ENCODE results near the gene UBQLN1. TPM values are rescaled to one million over a fixed set of nuclear protein-coding genes. Genes with fewer than 3 reads are reported as not detected.

The UBQLN1 gene
- total RNA-seq, 1 experiment from 2014 or later, result 111 TPM

DNA sequence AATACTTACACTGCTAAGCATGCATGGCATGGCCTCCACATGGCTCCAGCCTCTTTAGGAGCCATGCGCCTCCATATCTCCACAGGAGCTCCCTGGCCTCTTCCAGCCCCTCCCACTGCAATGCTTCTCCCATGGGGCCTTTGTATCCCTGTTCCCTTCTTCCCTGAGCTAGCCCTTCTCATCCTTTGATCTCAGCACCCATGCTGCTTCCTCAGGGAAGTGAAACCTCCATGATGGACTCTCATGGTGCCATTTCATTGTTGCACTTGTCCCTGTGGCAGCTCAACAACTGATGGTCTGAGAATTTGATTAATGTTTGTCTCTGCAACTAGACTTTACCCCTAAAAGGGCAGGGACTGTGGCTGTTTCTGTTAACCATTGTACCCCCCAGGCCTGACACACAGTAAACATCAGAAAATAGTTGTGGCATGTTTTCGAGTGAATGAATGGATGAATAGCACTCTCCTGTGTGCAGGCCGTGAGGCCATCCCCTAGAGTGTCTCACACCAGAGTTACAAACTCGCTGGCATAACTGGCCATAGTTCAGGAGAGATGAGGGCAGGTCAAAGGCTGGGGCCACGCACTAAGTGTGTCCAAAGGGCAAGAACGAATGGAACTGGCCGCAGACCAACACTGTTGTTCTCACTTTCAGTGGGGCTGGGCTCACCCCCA, 78.2 kb downstream of the UBQLN1 start:
- no CpG with 5 or more reads among the region's 7 CpGs for WGBS (ENCODE audit: extremely low coverage, insufficient read length, low lambda C conversion rate)
- H2AK5ac ChIP-seq (ENCODE audit: insufficient read length, low read length), result no peak overlapping the region

More for the DNA sequence above, 78.2 kb downstream of the UBQLN1 start:
- Histone ChIP-seq H4K5ac (ENCODE audit: insufficient read length, low read depth, low read length) (no peak overlapping the region), H2BK15ac (ENCODE audit: low read depth, low read length) (no peak overlapping the region), H3T11ph (ENCODE audit: low read length) (no peak overlapping the region), H2BK120ac (ENCODE audit: low read depth, low read length, poor library complexity, severe bottlenecking) (no peak overlapping the region), H3K56ac (ENCODE audit: insufficient read length, low read depth, low read length) (no peak overlapping the region), H3K23me2 (ENCODE audit: insufficient read length, low read depth, low read length, poor library complexity, severe bottlenecking) (no peaks in the 10 kb centered on the region), H3K4me1 (ENCODE audit: insufficient read depth, low read length) (no peaks in the 10 kb centered on the region), H2BK12ac (ENCODE audit: insufficient read length, low read depth, low read length) (no peak overlapping the region), H3K79me2 (ENCODE audit: insufficient read depth, low read length) (no peaks in the 10 kb centered on the region), H3K18ac (ENCODE audit: insufficient read length, low read depth, low read length) (no peak overlapping the region), H3K9ac (ENCODE audit: extremely low read depth, insufficient read length, low read length) (no peak overlapping the region), H3K23ac (ENCODE audit: insufficient read length, low read depth, low read length) (no peak overlapping the region), H4K8ac (replicated peaks; ENCODE audit: insufficient read length, low read depth, low read length) (no peak overlapping the region), H3K4ac (ENCODE audit: low read depth, low read length) (no peak overlapping the region), H2AFZ (ENCODE audit: low read length) (no peak overlapping the region), H3K27ac (ENCODE audit: insufficient read length, low read depth, low read length) (no peak overlapping the region), H4K20me1 (ENCODE audit: control insufficient read depth, insufficient read depth, insufficient read length) (no peaks in the 10 kb centered on the region), H3K14ac (ENCODE audit: insufficient read depth, low read length) (no peak overlapping the region), H2BK20ac (ENCODE audit: low read depth, low read length, poor library complexity, severe bottlenecking) (no peak overlapping the region), H3K79me1 (ENCODE audit: insufficient read depth, low read depth, low read length, poor library complexity, severe bottlenecking) (no peaks in the 10 kb centered on the region), H2BK5ac (ENCODE audit: insufficient read length, low read length) (no peak overlapping the region), H3K9me3 (ENCODE audit: control insufficient read depth, low read depth, low read length) (no peaks in the 10 kb centered on the region), H3K27me3 (ENCODE audit: insufficient read depth, low read length) (no peaks in the 10 kb centered on the region), H4K91ac (ENCODE audit: insufficient read length, low read depth, low read length) (no peak overlapping the region), H3K4me2 (ENCODE audit: insufficient read depth, insufficient read length, low read length) (no peak overlapping the region)
- H3K4me3 Mint-ChIP-seq, result no peak overlapping the region
- peaks cover 0 to 5% (median 4%) of the 10 kb centered on the region in 3 experiments; a peak in 4 of 7 replicates for H3K36me3 Mint-ChIP-seq (ENCODE audit: insufficient read depth in 1 of 3, low read depth in 3 of 3)
- peaks cover 31 to 42% of the 10 kb centered on the region in 2 experiments for H3K4me1 Mint-ChIP-seq
- H3K27me3 Mint-ChIP-seq (ENCODE audit: low read depth), result peaks cover 2% of the 10 kb centered on the region
- H3K9me3 Mint-ChIP-seq, result no peaks in the 10 kb centered on the region
- H3K27ac Mint-ChIP-seq, result no peak overlapping the region; a peak in 1 of 7 replicates
- TF ChIP-seq, protein P1, sequence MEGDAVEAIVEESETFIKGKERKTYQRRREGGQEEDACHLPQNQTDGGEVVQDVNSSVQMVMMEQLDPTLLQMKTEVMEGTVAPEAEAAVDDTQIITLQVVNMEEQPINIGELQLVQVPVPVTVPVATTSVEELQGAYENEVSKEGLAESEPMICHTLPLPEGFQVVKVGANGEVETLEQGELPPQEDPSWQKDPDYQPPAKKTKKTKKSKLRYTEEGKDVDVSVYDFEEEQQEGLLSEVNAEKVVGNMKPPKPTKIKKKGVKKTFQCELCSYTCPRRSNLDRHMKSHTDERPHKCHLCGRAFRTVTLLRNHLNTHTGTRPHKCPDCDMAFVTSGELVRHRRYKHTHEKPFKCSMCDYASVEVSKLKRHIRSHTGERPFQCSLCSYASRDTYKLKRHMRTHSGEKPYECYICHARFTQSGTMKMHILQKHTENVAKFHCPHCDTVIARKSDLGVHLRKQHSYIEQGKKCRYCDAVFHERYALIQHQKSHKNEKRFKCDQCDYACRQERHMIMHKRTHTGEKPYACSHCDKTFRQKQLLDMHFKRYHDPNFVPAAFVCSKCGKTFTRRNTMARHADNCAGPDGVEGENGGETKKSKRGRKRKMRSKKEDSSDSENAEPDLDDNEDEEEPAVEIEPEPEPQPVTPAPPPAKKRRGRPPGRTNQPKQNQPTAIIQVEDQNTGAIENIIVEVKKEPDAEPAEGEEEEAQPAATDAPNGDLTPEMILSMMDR (conservative IDR thresholded peaks at IDR 0.05), result no peak
- DNase-seq, result no peak

Data from H9 (cell line).